Measurements from ENCODE around the gene TDRD15.
"Not testable (repeated sequence)": the region's sequence is repeated elsewhere in the genome, so short reads cannot be mapped to it uniquely, and the experiment has no call there.

TDRD15 gene

GRCh38 chr2:21148718-21149117, 24.9 kb downstream of the TDRD15 start:
- no peak for DNase-seq

GRCh38 chr2:21151234-21151633, 27.5 kb downstream of the TDRD15 start:
- not testable (repeated sequence) for DNase-seq

GRCh38 chr2:21155365-21156136, 31.8 kb downstream of the TDRD15 start:
- DNase-seq, result no peak

- no peak for DNase-seq
These were observed 37.4 kb downstream of the TDRD15 start for GRCh38 chr2:21161122-21161521.

- DNase-seq, result no peak
These were observed 38.3 kb downstream of the TDRD15 start for GRCh38 chr2:21161832-21162614.

GRCh38 chr2:21162615-21162878, 38.8 kb downstream of the TDRD15 start:
- no peak for DNase-seq

GRCh38 chr2:21163213-21163612, 39.4 kb downstream of the TDRD15 start:
- no peak for DNase-seq

- DNase-seq, result no peak
These were observed 41.6 kb downstream of the TDRD15 start for GRCh38 chr2:21165350-21165749.

GRCh38 chr2:21175895-21176646, 52.3 kb downstream of the TDRD15 start:
- DNase-seq, result no peak

GRCh38 chr2:21181957-21182356, 58.2 kb downstream of the TDRD15 start:
- DNase-seq, result no peak

- no peak for DNase-seq
These were observed 59.5 kb downstream of the TDRD15 start for GRCh38 chr2:21183306-21183705.

GRCh38 chr2:21183726-21184125, 60.0 kb downstream of the TDRD15 start:
- DNase-seq, result no peak

- no peak for DNase-seq
These were observed 67.8 kb downstream of the TDRD15 start for GRCh38 chr2:21191535-21191934.
